GM21390 (cell line): Measurements from ENCODE around the gene GNAT2.
A peak's percentile ranks its signal among the peaks of the same experiment; 100 is the strongest.
"Not testable (repeated sequence)": the region's sequence is repeated elsewhere in the genome, so short reads cannot be mapped to it uniquely, and the experiment has no call there.

ENCODE experiments used
- ATAC-seq: cut with Tn5 transposase; IDR thresholded peaks from one replicate; pipeline ENCODE4 v1.9.1; 2021; ENCODE audit not compliant: unreplicated experiment

Gene GNAT2

DNA sequence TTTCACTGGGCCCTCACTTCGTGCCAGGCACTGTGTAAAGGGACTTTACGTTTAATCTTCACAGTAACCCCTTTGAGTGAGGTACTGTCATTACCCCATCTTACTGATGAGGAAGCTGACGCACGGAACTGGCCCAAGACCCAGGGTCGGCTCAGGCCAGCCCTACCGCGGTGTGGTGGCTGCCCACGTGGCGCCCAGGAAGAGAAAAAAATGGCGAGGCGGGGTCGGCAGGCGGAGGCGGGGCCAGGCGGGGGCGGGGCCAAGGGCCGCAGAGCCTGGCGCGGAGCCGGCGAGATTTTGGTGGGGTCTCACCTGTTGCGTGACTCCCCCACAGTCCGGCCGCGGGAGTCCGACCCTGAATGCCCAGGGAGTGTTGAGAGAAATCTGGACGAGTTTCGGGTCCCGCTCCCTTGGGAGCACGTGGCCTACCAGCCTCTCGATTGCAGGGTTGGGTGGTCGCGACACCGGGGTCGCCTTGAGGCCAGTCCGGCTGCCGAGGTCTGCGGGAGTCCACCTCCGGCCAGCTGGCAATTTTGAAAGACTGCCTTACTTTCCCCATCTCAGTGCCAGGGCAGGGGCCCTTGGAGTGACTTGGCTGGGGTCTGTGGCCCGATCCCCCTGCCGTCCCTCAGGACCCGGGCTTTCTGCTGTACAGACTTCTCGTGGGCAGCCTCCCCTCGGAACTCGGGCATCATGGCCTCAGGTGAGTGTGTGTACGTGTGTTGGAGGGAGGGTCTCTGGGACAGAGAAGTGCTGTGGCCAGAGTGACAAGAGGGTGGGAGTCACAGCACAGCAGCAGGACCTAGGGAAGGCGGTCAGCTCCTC, at the start of gene GNAT2, which contains the start of gene AMPD2:
TSS of gene GNAT2 (minus strand) at position 41 of the 825 bp plus-strand sequence. CDS start 6,746 bp downstream, outside the sequence.
TSS of gene AMPD2 (plus strand) at position 262 of the 825 bp plus-strand sequence. CDS start 1,339 bp downstream, outside the sequence.
- ATAC-seq: peak; percentile 60

GRCh38 chr1:109668123-109668775, 48.8 kb upstream of the GNAT2 start:
- ATAC-seq: peak; percentile 24

GRCh38 chr1:109667452-109668122, 48.2 kb upstream of the GNAT2 start, which contains the start of gene GSTM2:
Gene GSTM2 (plus strand): TSS chr1:109668057. CDS start chr1:109668116, 59 bp downstream.
- peak; percentile 94 for ATAC-seq

GRCh38 chr1:109664671-109665070, 45.3 kb upstream of the GNAT2 start:
- no peak for ATAC-seq

GRCh38 chr1:109661391-109661790, 42.0 kb upstream of the GNAT2 start:
- ATAC-seq: no peak

- ATAC-seq: not testable (repeated sequence)
Observed at GRCh38 chr1:109660691-109661026, 41.2 kb upstream of the GNAT2 start.

DNA sequence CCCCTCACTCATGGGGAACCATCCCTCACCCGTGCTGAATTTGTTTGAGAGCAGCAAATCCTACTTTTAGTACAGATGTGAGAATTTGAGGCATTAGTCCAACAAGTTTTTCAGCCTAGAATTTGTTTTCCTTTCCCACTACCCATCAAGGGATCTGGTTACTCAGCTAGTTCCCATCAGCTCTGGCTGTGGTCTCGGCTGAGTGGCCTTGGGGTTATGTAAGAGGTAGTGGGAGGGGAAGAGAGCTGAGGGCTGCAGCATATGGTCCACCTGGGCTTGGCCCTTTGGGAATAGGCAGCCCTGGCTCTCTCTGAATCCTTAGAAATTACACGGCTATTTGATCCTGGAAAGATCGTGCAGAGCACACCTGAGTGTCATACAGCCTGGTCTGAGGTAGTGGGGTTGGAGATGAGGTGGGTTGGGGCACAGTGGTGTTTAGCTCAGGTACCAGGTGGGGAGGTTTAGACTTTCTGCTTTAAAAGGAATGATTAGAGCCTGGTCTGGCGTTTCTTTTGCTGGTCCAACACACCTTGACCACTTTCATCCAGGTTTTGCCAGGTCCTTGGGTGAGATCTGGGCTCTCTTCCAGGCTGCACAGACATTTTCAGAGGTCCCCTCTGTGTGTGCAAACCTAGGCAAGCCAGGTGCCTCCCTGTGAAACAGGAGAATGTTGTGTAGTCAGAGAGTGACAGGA, 40.7 kb upstream of the GNAT2 start:
- no peak for ATAC-seq

DNA sequence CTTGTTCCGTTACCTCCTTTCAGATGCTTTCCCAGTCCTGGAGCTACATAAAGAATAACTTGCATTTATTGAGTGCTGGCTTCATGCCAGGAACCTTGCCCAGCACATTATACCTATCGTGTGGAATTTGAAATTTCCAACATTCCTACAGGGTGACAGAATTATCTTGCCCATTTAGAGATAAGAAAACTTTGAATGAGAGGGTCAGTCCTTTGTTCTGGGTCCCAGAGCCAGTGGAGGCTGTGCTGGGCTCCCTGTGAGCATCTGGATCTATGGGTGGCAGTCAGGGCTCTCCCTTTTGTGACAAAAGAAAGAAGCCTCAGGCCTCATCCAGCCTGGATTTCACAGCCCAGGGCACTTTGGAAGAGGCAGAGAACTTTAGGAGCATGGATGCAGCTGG, 39.7 kb upstream of the GNAT2 start:
- no peak for ATAC-seq

DNA sequence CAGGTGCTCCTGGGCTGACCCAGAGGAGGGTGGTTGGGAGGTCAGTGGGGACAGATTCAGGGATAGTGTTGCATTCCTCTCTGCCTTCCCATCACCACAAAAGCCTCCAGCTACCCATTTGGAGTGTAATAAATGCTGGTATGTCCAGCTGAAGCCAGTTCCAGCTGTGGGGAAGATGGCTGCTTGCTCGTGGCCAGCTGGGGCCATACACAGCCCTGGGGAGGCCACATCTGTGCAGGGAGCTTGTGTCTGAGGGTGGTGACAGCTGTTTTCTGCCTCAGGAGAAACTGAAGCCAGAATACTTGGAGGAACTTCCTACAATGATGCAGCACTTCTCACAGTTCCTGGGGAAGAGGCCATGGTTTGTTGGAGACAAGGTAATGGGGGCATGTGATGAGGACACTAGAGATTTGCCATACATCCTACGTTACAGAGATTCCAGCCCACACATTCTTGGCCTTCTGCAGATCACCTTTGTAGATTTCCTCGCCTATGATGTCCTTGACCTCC, 39.2 kb upstream of the GNAT2 start:
- ATAC-seq: no peak

DNA sequence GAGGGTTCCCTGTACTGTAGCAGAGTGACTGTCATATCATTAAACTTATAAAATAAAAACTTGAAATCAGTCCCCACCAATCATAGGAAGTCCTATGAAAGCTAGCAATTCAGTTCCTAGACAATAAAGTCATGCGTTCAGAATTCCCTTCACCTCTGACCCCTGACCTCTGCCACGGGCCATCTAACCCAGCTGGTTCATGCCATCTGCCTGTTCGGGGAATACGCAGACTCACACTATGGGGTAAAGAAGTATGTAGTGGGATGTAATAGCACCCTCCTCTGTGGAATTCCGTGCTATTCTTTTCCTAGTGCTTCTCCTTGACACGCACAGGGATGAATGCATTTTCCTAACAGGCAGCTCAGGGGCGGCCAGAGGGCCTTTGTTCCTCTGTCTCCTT, 38.6 kb upstream of the GNAT2 start:
- no peak for ATAC-seq

DNA sequence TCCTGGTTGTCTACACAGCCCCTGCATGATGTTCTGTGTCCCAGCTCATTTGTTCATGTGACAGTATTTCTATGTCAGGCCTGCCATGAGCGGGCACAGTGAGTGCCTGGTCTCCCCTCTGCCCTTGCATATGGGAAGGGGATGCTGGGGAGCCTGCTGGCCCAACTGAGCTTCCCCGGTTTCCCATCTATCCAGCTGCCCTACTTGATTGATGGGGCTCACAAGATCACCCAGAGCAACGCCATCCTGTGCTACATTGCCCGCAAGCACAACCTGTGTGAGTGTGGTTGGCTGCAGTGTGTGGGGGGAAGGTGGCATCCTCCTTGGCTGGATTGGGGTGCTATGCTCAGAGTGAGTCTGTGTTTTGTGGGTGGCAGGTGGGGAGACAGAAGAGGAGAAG, 38.0 kb upstream of the GNAT2 start:
- no peak for ATAC-seq

GRCh38 chr1:109655615-109656519, 36.5 kb upstream of the GNAT2 start, which contains the start of gene GSTM4:
Gene GSTM4 (plus strand): TSS chr1:109656099. CDS start chr1:109656390, 291 bp downstream.
- ATAC-seq: peak; percentile 96

- ATAC-seq: no peak
Observed at GRCh38 chr1:109654519-109654918, 35.1 kb upstream of the GNAT2 start.

- ATAC-seq: no peak
Observed at GRCh38 chr1:109653306-109653705, 33.9 kb upstream of the GNAT2 start.

- ATAC-seq: no peak
Observed at GRCh38 chr1:109652402-109652801, 33.0 kb upstream of the GNAT2 start.

GRCh38 chr1:109650609-109651008, 31.2 kb upstream of the GNAT2 start:
- ATAC-seq: no peak

GRCh38 chr1:109649491-109649914, 30.1 kb upstream of the GNAT2 start:
- ATAC-seq: no peak

GRCh38 chr1:109644670-109645069, 25.3 kb upstream of the GNAT2 start:
- ATAC-seq: no peak

DNA sequence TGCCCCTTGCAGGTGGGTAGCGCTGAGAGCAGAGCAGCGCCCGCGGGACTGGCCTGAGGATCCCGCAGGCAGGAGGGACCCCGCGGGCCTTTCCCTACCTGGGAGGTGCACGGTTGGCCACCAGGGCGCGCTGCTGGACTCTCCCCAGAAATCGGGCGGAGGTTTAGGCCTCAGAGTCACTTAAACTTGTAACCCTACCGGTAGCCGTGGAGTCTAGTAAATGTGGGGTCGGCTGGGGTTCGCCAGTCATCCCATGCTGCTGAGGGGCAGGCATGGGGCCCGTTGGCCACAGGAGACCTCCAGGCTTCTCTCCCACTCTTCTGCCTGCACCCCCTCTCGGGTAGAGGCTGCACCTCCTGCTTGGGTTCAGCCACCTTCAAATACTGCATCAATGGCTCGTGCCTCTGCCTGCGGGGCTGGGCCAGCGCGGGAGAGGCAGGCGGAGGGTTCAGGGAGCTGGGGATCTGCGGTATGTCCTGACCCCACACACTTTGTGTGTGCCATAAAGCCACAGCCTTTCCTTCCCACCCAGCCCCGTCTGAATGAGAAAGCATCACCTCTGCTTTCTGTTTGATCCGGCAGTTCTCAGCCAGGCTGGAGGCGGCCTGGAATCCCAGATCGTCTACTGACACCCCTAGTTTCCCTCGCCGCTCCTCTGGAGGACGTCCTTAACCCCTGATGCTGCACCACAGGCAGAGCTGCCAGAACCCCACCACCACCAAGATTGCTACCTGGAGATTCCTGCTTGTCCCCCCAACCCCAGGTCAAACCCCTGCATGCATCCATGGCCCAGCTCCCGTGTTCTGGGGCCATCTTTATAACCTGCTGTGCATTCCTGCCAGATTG, 24.2 kb upstream of the GNAT2 start:
- peak; percentile 93 for ATAC-seq
